Breast epithelium (tissue), 3 donors: ENCODE data around the gene OSBPL10.

ENCODE experiments used
- POLR2A ChIP-seq: fragments of 450-650 bp; IDR thresholded peaks from one replicate; pipeline ENCODE4 v1.6.1; 2016; ENCODE audit warnings: antibody characterized with exemption, mild to moderate bottlenecking, moderate library complexity
- TF ChIP-seq, protein P1 (sequence below), 3 donors: fragments of 450-650 bp; IDR thresholded peaks; one replicate each; pipeline ENCODE4 v1.5.1; 2016 to 2017; ENCODE audit warnings: antibody characterized with exemption in 3 of 3, mild to moderate bottlenecking in 3 of 3, moderate library complexity in 3 of 3

DNA sequence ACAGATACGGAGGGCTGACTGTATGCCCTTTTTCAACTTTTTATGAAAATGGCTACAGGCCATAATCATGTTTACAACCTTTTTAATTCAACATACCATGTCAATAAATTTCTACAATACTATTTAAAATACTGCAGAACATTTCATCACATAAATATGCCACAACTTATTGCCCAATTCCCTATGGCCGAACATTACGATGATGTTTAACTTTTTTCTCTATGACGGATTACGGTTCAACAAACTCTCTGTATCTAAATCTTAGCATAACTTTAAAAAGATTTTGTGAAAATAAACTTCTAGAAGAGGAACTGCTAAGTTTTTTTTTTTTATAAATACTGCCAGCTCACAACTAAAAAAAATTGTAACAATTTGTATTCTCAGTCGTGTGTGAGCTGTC lies 220.4 kb downstream of the OSBPL10 start:
- TF ChIP-seq, protein P1, sequence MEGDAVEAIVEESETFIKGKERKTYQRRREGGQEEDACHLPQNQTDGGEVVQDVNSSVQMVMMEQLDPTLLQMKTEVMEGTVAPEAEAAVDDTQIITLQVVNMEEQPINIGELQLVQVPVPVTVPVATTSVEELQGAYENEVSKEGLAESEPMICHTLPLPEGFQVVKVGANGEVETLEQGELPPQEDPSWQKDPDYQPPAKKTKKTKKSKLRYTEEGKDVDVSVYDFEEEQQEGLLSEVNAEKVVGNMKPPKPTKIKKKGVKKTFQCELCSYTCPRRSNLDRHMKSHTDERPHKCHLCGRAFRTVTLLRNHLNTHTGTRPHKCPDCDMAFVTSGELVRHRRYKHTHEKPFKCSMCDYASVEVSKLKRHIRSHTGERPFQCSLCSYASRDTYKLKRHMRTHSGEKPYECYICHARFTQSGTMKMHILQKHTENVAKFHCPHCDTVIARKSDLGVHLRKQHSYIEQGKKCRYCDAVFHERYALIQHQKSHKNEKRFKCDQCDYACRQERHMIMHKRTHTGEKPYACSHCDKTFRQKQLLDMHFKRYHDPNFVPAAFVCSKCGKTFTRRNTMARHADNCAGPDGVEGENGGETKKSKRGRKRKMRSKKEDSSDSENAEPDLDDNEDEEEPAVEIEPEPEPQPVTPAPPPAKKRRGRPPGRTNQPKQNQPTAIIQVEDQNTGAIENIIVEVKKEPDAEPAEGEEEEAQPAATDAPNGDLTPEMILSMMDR (IDR thresholded peaks at IDR 0.05) = no peak
- TF ChIP-seq POLR2A = no peak
